GM23338 (cell line): ENCODE results near the gene NCBP1. TPM values are rescaled to one million over a fixed set of nuclear protein-coding genes. Genes with fewer than 3 reads are reported as not detected.

ENCODE experiments used
- ATAC-seq: fragments of 200-7000 bp; cut with Tn5 transposase; 3 replicates; pipeline ENCODE4 v1.9.1; 2020
- DNase-seq: peaks from one replicate; pipeline ENCODE4 v3.0.0-alpha.2; 2015; ENCODE audit warnings: low spot score
- H2AFZ ChIP-seq: fragments of 200-600 bp; sonication (generic); 2 replicates; pipeline ENCODE4 v1.8.0; 2016; ENCODE audit warnings: antibody characterized with exemption, mild to moderate bottlenecking, moderate library complexity
- H3F3A ChIP-seq: fragments of 200-600 bp; sonication (generic); replicated peaks from 2 replicates; pipeline ENCODE4 v1.8.0; 2017; ENCODE audit warnings: antibody characterized with exemption, mixed run types, low read depth
- H3K27ac ChIP-seq: fragments of 200-600 bp; sonication (generic); 2 replicates; pipeline ENCODE4 v1.6.1; 2016; ENCODE audit warnings: low read depth
- H3K27me3 ChIP-seq: fragments of 200-600 bp; sonication (generic); 2 replicates; pipeline ENCODE4 v1.8.0; 2016; ENCODE audit warnings: mild to moderate bottlenecking, mixed run types, moderate library complexity; ENCODE audit not compliant: insufficient read depth
- H3K36me3 ChIP-seq: fragments of 200-600 bp; sonication (generic); 2 replicates; pipeline ENCODE4 v1.8.0; 2016; ENCODE audit warnings: mild to moderate bottlenecking; ENCODE audit not compliant: insufficient read depth
- H3K4me1 ChIP-seq: fragments of 200-600 bp; sonication (generic); 2 replicates; pipeline ENCODE4 v1.8.0; 2016; ENCODE audit warnings: mild to moderate bottlenecking, moderate library complexity; ENCODE audit not compliant: insufficient read depth
- H3K4me2 ChIP-seq: fragments of 200-600 bp; sonication (generic); 2 replicates; pipeline ENCODE4 v1.7.1; 2017; ENCODE audit warnings: mixed run types
- H3K4me3 ChIP-seq: fragments of 200-600 bp; sonication (generic); 2 replicates; pipeline ENCODE4 v1.6.1; 2016; ENCODE audit warnings: mixed run types
- H3K79me2 ChIP-seq: fragments of 200-600 bp; sonication (generic); replicated peaks from 2 replicates; pipeline ENCODE4 v1.8.0; 2017; ENCODE audit warnings: mild to moderate bottlenecking; ENCODE audit not compliant: insufficient read depth
- H3K9me2 ChIP-seq: fragments of 200-600 bp; sonication (generic); 2 replicates; pipeline ENCODE4 v1.8.0; 2017; ENCODE audit not compliant: insufficient read depth
- H4K20me1 ChIP-seq: fragments of 200-600 bp; sonication (generic); replicated peaks from 2 replicates; pipeline ENCODE4 v1.8.0; 2017; ENCODE audit warnings: mild to moderate bottlenecking; ENCODE audit not compliant: insufficient read depth
- H3K27ac Mint-ChIP-seq: 2 replicates; pipeline ENCODE4 v1.8.0; 2020; ENCODE audit warnings: inconsistent platforms, mild to moderate bottlenecking, moderate library complexity, mixed read lengths
- H3K27me3 Mint-ChIP-seq: 3 replicates; pipeline ENCODE4 v1.8.0; 2022; ENCODE audit warnings: low read depth, mild to moderate bottlenecking, moderate library complexity, mixed read lengths, inconsistent platforms; ENCODE audit not compliant: insufficient read depth, poor library complexity
- H3K36me3 Mint-ChIP-seq: 3 replicates; pipeline ENCODE4 v1.8.0; 2021; ENCODE audit warnings: low read depth, mild to moderate bottlenecking, inconsistent platforms, moderate library complexity, mixed read lengths
- H3K4me1 Mint-ChIP-seq: 3 replicates; pipeline ENCODE4 v1.8.0; 2020; ENCODE audit warnings: mild to moderate bottlenecking, inconsistent platforms, mixed read lengths
- H3K4me3 Mint-ChIP-seq: 3 replicates; pipeline ENCODE4 v1.8.0; 2021; ENCODE audit warnings: moderate library complexity, mild to moderate bottlenecking, inconsistent platforms, mixed read lengths
- H3K9me3 Mint-ChIP-seq: 3 replicates; pipeline ENCODE4 v1.8.0; 2020; ENCODE audit warnings: moderate library complexity, mild to moderate bottlenecking, inconsistent platforms, mixed read lengths
- EZH2phosphoT487 ChIP-seq: fragments of 200-600 bp; sonication (generic); IDR thresholded peaks from one replicate; pipeline ENCODE4 v1.8.1; 2018; ENCODE audit warnings: antibody characterized with exemption; ENCODE audit not compliant: unreplicated experiment
- NANOG ChIP-seq: IDR thresholded peaks from 2 replicates; pipeline ENCODE4 v1.6.1; 2016; ENCODE audit warnings: antibody characterized with exemption, borderline replicate concordance
- POLR2AphosphoS5 ChIP-seq: IDR thresholded peaks from 2 replicates; pipeline ENCODE4 v1.6.1; 2016; ENCODE audit warnings: antibody characterized with exemption, low read depth
- STAT1 ChIP-seq: IDR thresholded peaks from one replicate; pipeline ENCODE4 v1.6.1; 2016; ENCODE audit warnings: antibody characterized with exemption; ENCODE audit not compliant: unreplicated experiment
- ZNF114 ChIP-seq: fragments of 250-450 bp; sonication (Bioruptor Pico); IDR thresholded peaks from 2 replicates; pipeline ENCODE4 v1.5.0; 2020; ENCODE audit warnings: mild to moderate bottlenecking, moderate library complexity
- ZNF331 ChIP-seq: fragments of 250-450 bp; sonication (Bioruptor Pico); IDR thresholded peaks from 2 replicates; pipeline ENCODE4 v1.5.0; 2020; ENCODE audit warnings: low read depth, mild to moderate bottlenecking, moderate library complexity
- ZNF462 ChIP-seq: fragments of 250-450 bp; sonication (Bioruptor Pico); IDR thresholded peaks from 2 replicates; pipeline ENCODE4 v1.5.0; 2020; ENCODE audit warnings: mild to moderate bottlenecking, moderate library complexity
- polyA plus RNA-seq: library from polyadenylated mRNA; unstranded; fragments of >200 nt; fragmentation: Nextera tagmentation; extraction: Ambion mirVana; gene quantifications from 2 replicates; pipeline ENCODE4 v1.2.1, GENCODE V29; 2016
- total RNA-seq: library from RNA; depleted of rRNA; stranded (reverse); fragments of >200 nt; shearing (Covaris generic); gene quantifications from 2 replicates; pipeline ENCODE4 v1.2.3, GENCODE V29; 2014

The NCBP1 gene
- total and polyA plus RNA-seq, 2 experiments from 2014 or later = 43.9 to 60.2 TPM

DNA sequence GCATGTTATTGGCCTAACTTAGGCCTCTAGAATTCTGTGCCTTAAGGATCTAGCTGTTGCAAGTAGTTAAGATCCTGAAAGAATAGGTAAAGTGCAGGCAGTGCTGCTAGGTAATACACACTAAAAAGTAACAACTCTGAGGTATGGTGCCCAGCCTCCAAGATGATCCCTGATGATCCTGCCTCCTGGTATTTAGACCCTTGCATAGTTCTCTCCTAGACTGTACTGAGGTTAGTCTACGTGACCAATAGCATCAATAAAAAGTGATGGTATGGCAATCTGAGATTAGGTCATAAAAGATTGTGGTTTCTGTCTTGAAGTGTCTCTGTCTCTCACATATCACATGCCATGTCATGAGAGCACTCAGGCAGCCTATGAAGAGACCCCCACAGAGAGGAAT, 9.7 kb upstream of the NCBP1 start (continued):
- no peak for TF ChIP-seq ZNF462 (CRISPR knock-in tag)
- no peak for TF ChIP-seq POLR2AphosphoS5
- no peak for TF ChIP-seq ZNF114 (CRISPR knock-in tag)

- Histone ChIP-seq H3K27me3 (no peaks in the 10 kb centered on the region), H4K20me1 (peaks cover 11% of the 10 kb centered on the region; the same call in 1 of the 2 replicates), H3K79me2 (peaks cover 42% of the 10 kb centered on the region), H3K4me1 (0 out of 2 replicates have a peak, but pooled peaks cover 5% of the 10 kb centered on the region), H3K9me2 (no peaks in the 10 kb centered on the region), H3F3A (no peaks in the 10 kb centered on the region), H2AFZ (no peak overlapping the region), H3K4me3 (no peak overlapping the region), H3K27ac (no peak overlapping the region; the same call in 1 of the 2 replicates), H3K4me2 (no peak overlapping the region), H3K36me3 (peaks cover 14% of the 10 kb centered on the region; the same call in 1 of the 2 replicates)
- H3K4me1 Mint-ChIP-seq = peaks cover 20% of the 10 kb centered on the region
- peaks cover 34% of the 10 kb centered on the region for H3K9me3 Mint-ChIP-seq
- DNase-seq (no peak), ATAC-seq (no peak)
- H3K27ac Mint-ChIP-seq = no peak overlapping the region
- H3K36me3 Mint-ChIP-seq = peaks cover 53% of the 10 kb centered on the region
- no peak overlapping the region for H3K4me3 Mint-ChIP-seq
- no peaks in the 10 kb centered on the region for H3K27me3 Mint-ChIP-seq
- TF ChIP-seq NANOG (no peak), ZNF462 (CRISPR knock-in tag) (no peak), EZH2phosphoT487 (no peak), STAT1 (no peak), ZNF331 (CRISPR knock-in tag) (no peak), POLR2AphosphoS5 (no peak)
Observed at GRCh38 chr9:97625620-97626019, 8.0 kb upstream of the NCBP1 start.
